Stimulated activated CD8-positive, alpha-beta memory T cell treated with anti-CD3 and anti-CD28 coated beads, Interleukin-4, amount 100 ng/mL, for 4 hours (primary cell): ENCODE measurements around the gene VGLL4.
A peak's percentile ranks its signal among the peaks of the same experiment; 100 is the strongest.

Source experiments
- DNase-seq, 2 donors: peaks; one replicate each; pipeline ENCODE4 v3.0.0-alpha.2; 2020; ENCODE audit warnings: low read depth in 2 of 2, low spot score in 1 of 2

VGLL4 gene

GRCh38 chr3:11653298-11654055 lies 9.8 kb upstream of the VGLL4 start:
- DNase-seq, result no peak

- DNase-seq, result no peak
Measured at GRCh38 chr3:11651900-11652299, 8.2 kb upstream of the VGLL4 start.

- no peak for DNase-seq
Measured at GRCh38 chr3:11651477-11651876, 7.8 kb upstream of the VGLL4 start.

- no peak for DNase-seq
Measured at GRCh38 chr3:11650391-11650790, 6.7 kb upstream of the VGLL4 start.

- no peak for DNase-seq
Measured at GRCh38 chr3:11648735-11649134, 5.0 kb upstream of the VGLL4 start.

GRCh38 chr3:11643201-11643603 lies 513 bp downstream of the VGLL4 start:
- DNase-seq, result no peak

- DNase-seq, result peak; percentile 24 to 33
Measured at GRCh38 chr3:11642431-11643191, 1.1 kb downstream of the VGLL4 start.

GRCh38 chr3:11641683-11642430 lies 1.9 kb downstream of the VGLL4 start:
- DNase-seq, result no peak

GRCh38 chr3:11641316-11641682 lies 2.4 kb downstream of the VGLL4 start:
- DNase-seq, result no peak

- DNase-seq, result no peak
Measured at GRCh38 chr3:11640009-11640673, 3.6 kb downstream of the VGLL4 start.

- DNase-seq, result no peak
Measured at GRCh38 chr3:11638495-11639358, 5.0 kb downstream of the VGLL4 start.

- DNase-seq, result no peak
Measured at GRCh38 chr3:11637901-11638458, 5.7 kb downstream of the VGLL4 start.

GRCh38 chr3:11636394-11636770 lies 7.3 kb downstream of the VGLL4 start:
- no peak for DNase-seq

GRCh38 chr3:11635680-11636393 lies 7.9 kb downstream of the VGLL4 start:
- no peak for DNase-seq

- no peak for DNase-seq
Measured at GRCh38 chr3:11634974-11635612, 8.6 kb downstream of the VGLL4 start.

GRCh38 chr3:11634081-11634635 lies 9.6 kb downstream of the VGLL4 start:
- DNase-seq, result no peak

- no peak for DNase-seq
Measured at GRCh38 chr3:11632966-11633365, 10.7 kb downstream of the VGLL4 start.

GRCh38 chr3:11632564-11632963 lies 11.2 kb downstream of the VGLL4 start:
- no peak for DNase-seq

GRCh38 chr3:11631820-11632219 lies 11.9 kb downstream of the VGLL4 start:
- DNase-seq, result no peak
